VCaP (cell line): Measurements from ENCODE around the gene EGR1.

Experiments used
- H3K27ac ChIP-seq: fragments of 450-650 bp; 2 replicates; pipeline ENCODE4 v1.5.1; 2017
- TF ChIP-seq, protein P1 (sequence below): fragments of 450-650 bp; conservative IDR thresholded peaks from 2 replicates; pipeline ENCODE4 v1.5.1; 2017; ENCODE audit warnings: mild to moderate bottlenecking, moderate library complexity

EGR1 gene

DNA sequence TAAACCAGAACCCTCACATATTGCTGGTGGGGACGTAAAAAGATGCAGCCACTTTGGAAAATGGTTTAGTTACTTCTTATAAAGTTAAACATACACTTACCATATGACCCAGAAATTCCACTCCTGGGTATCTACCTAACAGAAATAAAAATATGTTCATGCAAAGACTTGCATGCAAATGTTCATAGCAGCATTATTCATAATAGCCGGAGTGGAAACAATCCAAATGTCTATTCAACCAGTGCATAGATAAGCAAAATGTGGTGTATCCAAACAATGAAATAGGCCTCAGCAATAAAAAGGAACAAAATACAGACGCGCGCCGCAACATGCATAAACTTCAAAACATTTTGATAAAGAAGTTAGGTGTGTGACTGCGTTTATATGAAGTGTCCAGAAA is 11.6 kb downstream of the EGR1 start:
- no peak overlapping the region for H3K27ac ChIP-seq
- TF ChIP-seq, protein P1, sequence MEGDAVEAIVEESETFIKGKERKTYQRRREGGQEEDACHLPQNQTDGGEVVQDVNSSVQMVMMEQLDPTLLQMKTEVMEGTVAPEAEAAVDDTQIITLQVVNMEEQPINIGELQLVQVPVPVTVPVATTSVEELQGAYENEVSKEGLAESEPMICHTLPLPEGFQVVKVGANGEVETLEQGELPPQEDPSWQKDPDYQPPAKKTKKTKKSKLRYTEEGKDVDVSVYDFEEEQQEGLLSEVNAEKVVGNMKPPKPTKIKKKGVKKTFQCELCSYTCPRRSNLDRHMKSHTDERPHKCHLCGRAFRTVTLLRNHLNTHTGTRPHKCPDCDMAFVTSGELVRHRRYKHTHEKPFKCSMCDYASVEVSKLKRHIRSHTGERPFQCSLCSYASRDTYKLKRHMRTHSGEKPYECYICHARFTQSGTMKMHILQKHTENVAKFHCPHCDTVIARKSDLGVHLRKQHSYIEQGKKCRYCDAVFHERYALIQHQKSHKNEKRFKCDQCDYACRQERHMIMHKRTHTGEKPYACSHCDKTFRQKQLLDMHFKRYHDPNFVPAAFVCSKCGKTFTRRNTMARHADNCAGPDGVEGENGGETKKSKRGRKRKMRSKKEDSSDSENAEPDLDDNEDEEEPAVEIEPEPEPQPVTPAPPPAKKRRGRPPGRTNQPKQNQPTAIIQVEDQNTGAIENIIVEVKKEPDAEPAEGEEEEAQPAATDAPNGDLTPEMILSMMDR = no peak

DNA sequence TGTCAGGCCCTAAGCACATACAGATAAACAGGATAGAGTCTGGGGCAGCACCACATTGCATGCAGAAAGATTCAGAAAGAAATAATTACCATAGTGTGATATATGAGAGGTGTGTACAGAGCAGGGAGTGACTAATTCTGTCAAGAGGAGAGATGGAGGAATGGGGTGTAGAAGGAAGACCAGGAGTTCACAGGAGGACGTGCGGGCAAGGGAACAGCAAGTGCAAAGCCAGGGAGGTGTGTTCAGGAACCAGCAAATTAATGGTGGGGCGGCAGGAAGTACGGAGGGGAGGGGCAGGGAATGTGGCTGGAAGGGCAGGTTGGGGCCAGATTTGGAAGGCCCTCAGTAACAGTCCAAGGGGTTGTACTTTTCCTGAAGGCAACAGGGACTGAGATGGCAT is 17.4 kb downstream of the EGR1 start:
- TF ChIP-seq, protein P1 = no peak
- no peak overlapping the region for H3K27ac ChIP-seq

DNA sequence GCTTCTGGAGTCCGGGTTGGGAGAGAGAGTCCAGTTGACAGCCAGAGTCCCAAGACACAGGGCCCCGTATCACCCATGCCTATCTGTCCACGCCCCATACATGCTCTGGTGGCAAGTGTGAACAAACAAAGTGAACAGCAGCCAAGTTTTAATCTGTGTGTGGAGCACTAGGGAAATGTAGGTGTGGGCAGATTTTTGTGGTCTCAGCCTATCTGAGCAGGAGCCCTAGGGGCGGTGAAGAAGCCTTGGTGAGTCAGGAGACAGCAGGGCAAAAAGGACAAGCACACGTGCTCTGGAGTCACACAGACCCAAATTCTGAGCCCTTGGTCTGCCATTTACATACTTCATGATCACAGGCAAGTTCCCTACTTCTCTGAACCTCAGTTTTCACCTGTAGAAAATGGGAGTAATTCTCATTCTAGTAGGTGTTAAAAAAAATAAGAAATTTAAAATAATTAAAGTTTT is 23.2 kb downstream of the EGR1 start:
- TF ChIP-seq, protein P1 = no peak
- no peak overlapping the region for H3K27ac ChIP-seq

DNA sequence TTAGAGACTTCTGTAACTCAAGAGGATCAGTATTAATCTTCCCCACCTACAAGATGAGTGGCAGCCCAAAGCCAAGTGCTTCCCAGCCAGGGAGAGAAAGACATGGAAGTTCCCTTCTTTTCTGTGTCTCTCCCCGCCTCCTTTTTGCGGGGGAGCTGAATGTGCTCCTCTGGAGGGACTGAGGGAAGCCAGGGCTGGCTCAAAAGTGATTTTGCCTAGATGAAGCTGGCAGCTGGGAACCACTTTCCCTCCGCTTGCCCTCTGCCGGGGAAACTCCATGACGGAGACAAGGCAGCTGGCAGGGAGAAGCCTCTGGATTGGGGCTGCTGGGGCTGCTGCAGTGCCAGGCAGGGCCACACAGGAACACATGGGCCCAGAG is 24.4 kb downstream of the EGR1 start:
- TF ChIP-seq, protein P1 = no peak
- H3K27ac ChIP-seq = no peak overlapping the region

DNA sequence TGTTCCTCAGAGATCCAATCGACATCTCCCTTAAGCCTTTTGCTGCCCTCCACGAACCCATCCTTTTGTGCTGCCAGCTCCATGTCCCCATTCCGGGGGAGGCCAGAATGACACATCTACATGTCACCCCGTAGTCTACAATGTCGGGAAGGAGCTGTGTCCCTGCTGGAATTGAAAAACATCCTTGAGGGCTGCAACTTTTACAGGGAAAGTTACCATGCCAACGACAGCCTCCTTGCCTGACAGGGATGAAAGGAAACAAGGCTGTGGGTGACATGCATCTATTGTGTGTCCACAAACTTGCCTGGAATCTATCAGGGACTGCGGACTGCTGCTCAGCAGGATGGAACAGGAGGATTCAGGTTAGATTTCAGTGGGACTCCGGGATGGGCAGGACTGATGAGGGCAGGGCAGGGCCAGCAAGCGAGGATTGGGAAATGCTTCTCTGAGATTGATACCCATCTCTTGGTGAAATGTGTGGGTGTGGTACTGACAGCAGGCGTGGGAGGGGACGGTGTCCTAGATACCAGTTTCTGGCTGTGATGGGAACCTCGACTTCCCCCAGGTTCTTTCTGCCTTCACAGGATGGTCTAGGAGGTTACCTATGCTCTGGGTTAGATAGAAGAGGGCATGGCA is 25.5 kb downstream of the EGR1 start:
- TF ChIP-seq, protein P1 = no peak
- H3K27ac ChIP-seq = peak overlapping the region; percentile 86

DNA sequence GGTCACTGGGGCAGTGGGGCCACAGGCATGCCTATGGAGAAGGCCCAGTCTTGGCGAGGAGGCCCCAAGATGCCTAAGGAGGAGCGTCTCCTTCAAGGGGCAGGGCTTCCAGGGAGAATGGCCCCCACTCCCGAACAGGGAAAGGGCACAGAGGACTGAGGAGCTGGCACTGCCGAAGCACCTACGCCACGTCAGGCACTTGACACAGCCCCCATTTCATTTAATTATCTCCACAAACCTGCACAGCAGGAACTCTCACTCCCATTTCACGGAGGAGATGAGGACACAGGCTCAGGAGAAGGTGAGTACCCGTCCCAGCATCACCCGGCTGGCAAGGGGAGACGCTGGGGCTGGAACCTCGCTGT is 26.0 kb downstream of the EGR1 start:
- H3K27ac ChIP-seq = peak overlapping the region; percentile 86
- TF ChIP-seq, protein P1 = no peak

DNA sequence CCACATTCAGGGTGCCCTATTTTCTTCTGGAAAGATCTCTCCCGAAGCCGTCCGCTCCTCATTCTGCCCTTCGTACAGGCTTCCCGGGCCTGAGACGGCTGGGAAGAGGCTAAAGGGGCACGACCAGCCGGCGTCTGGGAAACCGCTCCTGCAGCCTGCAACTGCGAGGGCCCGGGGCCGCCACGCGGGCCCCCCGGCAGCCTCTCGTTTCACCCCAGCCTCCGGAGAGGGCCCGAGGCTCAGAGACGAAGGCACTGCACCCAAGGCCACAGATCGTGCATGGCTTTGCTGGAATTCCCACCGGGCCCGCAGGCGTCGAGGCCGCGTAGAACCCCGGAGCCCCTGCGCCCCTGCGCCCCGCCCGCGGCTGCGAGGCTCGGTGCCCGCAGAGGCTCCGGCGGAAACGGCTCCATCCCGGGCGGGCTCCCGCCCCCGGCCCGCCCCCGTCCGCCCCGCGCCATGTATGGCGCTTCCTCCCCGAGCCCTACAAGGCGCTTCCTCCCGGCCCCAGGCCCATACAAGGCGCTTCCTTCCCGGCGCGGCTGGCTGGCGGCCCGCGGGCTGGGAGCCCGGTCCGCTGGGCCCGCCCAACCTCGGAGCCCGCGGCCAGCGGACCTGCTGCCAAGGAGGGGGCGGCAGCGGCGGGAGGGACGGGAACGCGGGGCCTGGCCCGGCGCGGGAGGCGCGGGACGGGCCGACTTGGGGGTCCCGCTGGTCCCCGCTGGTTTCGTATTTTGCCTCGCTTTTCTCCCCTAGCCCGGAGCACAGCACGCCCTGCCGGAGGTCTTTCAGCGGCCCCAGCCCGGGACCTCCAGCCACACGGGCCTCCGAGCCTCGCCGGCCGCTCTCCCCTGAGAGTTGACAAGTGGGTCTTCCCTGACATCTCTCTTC is 26.6 kb downstream of the EGR1 start:
- TF ChIP-seq, protein P1 = no peak
- H3K27ac ChIP-seq = peak overlapping the region; percentile 86
